K562 treated with DMSO at 1 percent for 24 hours (cell line): ENCODE measurements around the gene LCE3C. TPM values are rescaled to one million over a fixed set of nuclear protein-coding genes. Genes with fewer than 3 reads are reported as not detected.

ENCODE experiments used
- total RNA-seq: library from RNA; unstranded; fragments of 300-600 nt; gene quantifications from 2 replicates; pipeline ENCODE4 v1.2.3, GENCODE V29; 2022; ENCODE audit warnings: low read depth; ENCODE audit not compliant: insufficient read depth

LCE3C gene
- not detected in 2 replicates for total RNA-seq

GRCh38 chr1:152599934-152600333 lies at the start of gene LCE3C:
Gene LCE3C, plus strand, starts transcription at chr1:152600234. Its CDS starts 498 bp downstream, at chr1:152600732.

GRCh38 chr1:152566681-152567080 lies 33.4 kb upstream of the LCE3C start, which contains the start of gene LCE3E:
Gene LCE3E, minus strand, starts transcription at chr1:152566780. Its CDS starts 572 bp downstream, at chr1:152566208.

GRCh38 chr1:152580433-152580832 lies 19.6 kb upstream of the LCE3C start, which contains the start of gene LCE3D:
Gene LCE3D, minus strand, starts transcription at chr1:152580516. Its CDS starts 580 bp downstream, at chr1:152579936.

GRCh38 chr1:152613511-152613910 lies 13.5 kb downstream of the LCE3C start, which contains the start of gene LCE3B:
Gene LCE3B, plus strand, starts transcription at chr1:152613811. Its CDS starts 0 bp downstream, at chr1:152613811.

GRCh38 chr1:152622803-152623202 lies 22.8 kb downstream of the LCE3C start, which contains the start of gene LCE3A:
Gene LCE3A, minus strand, starts transcription at chr1:152623103. Its CDS starts 0 bp downstream, at chr1:152623103.

Other genes with a start within 250 kb of the LCE3C start
- not detected in 2 replicates for gene FLG2, start 240.2 kb upstream of the LCE3C start, total RNA-seq
- gene CRNN, start 186.0 kb upstream of the LCE3C start, total RNA-seq: not detected in 2 replicates
- gene LCE5A, start 89.4 kb upstream of the LCE3C start, total RNA-seq: not detected in 2 replicates
- not detected in 2 replicates for gene CRCT1, start 85.8 kb upstream of the LCE3C start, total RNA-seq
- not detected in 2 replicates for gene LCE3E, start 33.5 kb upstream of the LCE3C start, total RNA-seq
- not detected in 2 replicates for gene LCE3D, start 19.7 kb upstream of the LCE3C start, total RNA-seq
- not detected in 2 replicates for gene LCE3B, start 13.6 kb downstream of the LCE3C start, total RNA-seq
- not detected in 2 replicates for gene LCE3A, start 22.9 kb downstream of the LCE3C start, total RNA-seq
- gene LCE2D, start 63.1 kb downstream of the LCE3C start, total RNA-seq: not detected in 2 replicates
- not detected in 2 replicates for gene LCE2C, start 75.0 kb downstream of the LCE3C start, total RNA-seq
- not detected in 2 replicates for gene LCE2B, start 85.9 kb downstream of the LCE3C start, total RNA-seq
- not detected in 2 replicates for gene LCE2A, start 98.1 kb downstream of the LCE3C start, total RNA-seq
- not detected in 2 replicates for gene LCE4A, start 107.9 kb downstream of the LCE3C start, total RNA-seq
- gene KPRP, start 157.8 kb downstream of the LCE3C start, total RNA-seq: not detected in 2 replicates
- gene LCE1F, start 174.9 kb downstream of the LCE3C start, total RNA-seq: not detected in 2 replicates
- gene LCE1E, start 186.0 kb downstream of the LCE3C start, total RNA-seq: not detected in 2 replicates
- not detected in 2 replicates for gene LCE1D, start 196.5 kb downstream of the LCE3C start, total RNA-seq
- not detected in 2 replicates for gene LCE1C, start 206.4 kb downstream of the LCE3C start, total RNA-seq
- not detected in 2 replicates for gene LCE1B, start 211.7 kb downstream of the LCE3C start, total RNA-seq
- not detected in 2 replicates for gene LCE1A, start 227.2 kb downstream of the LCE3C start, total RNA-seq
- gene LCE6A, start 242.6 kb downstream of the LCE3C start, total RNA-seq: not detected in 2 replicates